Progenitor cell of endocrine pancreas (in vitro differentiated cells): ENCODE results near the gene HUS1. TPM values are rescaled to one million over a fixed set of nuclear protein-coding genes. Genes with fewer than 3 reads are reported as not detected.

Source experiments
- DNase-seq: peaks from one replicate; pipeline ENCODE4 v3.0.0; 2021; ENCODE audit warnings: low spot score; ENCODE audit not compliant: unreplicated experiment
- H3K27ac Mint-ChIP-seq: 2 replicates; pipeline ENCODE4 v1.8.0; 2021; ENCODE audit warnings: mild to moderate bottlenecking, moderate library complexity, mixed read lengths
- H3K27me3 Mint-ChIP-seq: 2 replicates; pipeline ENCODE4 v1.8.0; 2021; ENCODE audit warnings: mixed read lengths
- H3K36me3 Mint-ChIP-seq: 2 replicates; pipeline ENCODE4 v1.8.0; 2022; ENCODE audit warnings: mixed read lengths; ENCODE audit not compliant: insufficient read depth
- H3K4me1 Mint-ChIP-seq: 2 replicates; pipeline ENCODE4 v1.8.0; 2021; ENCODE audit warnings: low read depth, mixed read lengths
- H3K4me3 Mint-ChIP-seq: 2 replicates; pipeline ENCODE4 v1.8.0; 2021; ENCODE audit warnings: low read depth, mild to moderate bottlenecking, moderate library complexity, mixed read lengths
- H3K9me3 Mint-ChIP-seq: 2 replicates; pipeline ENCODE4 v1.8.0; 2021; ENCODE audit warnings: low read depth, mixed read lengths
- total RNA-seq: library from RNA; stranded (reverse); gene quantifications from 2 replicates; pipeline ENCODE4 v1.2.1, GENCODE V29; 2021
- TF ChIP-seq, protein P1 (sequence below): fragments of 200-600 bp; sonication (generic); IDR thresholded peaks from one replicate; pipeline ENCODE4 v1.5.0; 2021; ENCODE audit warnings: antibody characterized with exemption, mild to moderate bottlenecking; ENCODE audit not compliant: unreplicated experiment

The HUS1 gene
- total RNA-seq, 1 donor from 2014 or later, result 45.1 TPM

DNA sequence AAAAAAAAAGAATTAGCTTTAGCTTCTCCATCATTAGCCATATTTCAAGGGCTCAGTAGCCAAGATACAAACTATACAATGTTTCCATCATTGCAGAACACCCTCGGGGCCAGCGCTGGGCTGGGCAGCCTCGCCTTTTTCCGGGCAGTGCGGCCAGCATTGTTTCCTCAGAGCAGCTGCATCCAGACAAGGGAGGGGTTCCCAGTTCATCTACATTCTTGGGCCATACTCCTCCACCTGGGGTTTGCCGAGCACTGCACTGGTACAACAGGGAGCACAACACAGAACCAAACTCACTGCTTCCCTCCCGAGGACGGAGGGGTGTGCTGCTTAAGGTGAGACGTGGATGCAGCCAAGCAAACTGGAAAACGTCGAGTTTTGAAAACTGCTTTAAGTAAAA lies 28.7 kb downstream of the HUS1 start:
- DNase-seq, result no peak
- Mint-ChIP-seq H3K27me3 (no peaks in the 10 kb centered on the region), H3K27ac (peak overlapping the region; percentile 97)

DNA sequence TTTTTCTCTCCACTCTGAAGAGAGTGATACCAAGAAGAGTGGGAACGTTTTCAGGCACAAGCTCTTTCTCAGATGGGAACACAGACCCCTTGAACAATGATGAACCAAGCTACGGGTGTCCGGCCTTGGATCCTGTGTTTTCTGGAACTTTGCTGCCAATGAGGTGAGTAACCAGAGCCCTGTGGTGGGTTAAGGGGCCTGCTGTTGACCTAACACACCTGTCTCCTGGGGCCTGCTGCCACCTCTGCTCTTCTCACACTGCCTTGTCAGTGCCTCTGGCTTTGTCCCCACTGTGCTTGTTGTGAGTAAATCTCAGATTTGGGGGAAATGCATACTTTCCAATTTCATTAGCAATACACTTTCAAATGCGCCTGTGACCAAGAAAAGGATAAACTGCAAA lies 29.7 kb downstream of the HUS1 start:
- H3K36me3 Mint-ChIP-seq, result peaks cover 8% of the 10 kb centered on the region
- peaks cover 31% of the 10 kb centered on the region for H3K4me1 Mint-ChIP-seq
- H3K4me3 Mint-ChIP-seq, result no peak overlapping the region
- H3K27me3 Mint-ChIP-seq, result no peaks in the 10 kb centered on the region
- TF ChIP-seq, protein P1, sequence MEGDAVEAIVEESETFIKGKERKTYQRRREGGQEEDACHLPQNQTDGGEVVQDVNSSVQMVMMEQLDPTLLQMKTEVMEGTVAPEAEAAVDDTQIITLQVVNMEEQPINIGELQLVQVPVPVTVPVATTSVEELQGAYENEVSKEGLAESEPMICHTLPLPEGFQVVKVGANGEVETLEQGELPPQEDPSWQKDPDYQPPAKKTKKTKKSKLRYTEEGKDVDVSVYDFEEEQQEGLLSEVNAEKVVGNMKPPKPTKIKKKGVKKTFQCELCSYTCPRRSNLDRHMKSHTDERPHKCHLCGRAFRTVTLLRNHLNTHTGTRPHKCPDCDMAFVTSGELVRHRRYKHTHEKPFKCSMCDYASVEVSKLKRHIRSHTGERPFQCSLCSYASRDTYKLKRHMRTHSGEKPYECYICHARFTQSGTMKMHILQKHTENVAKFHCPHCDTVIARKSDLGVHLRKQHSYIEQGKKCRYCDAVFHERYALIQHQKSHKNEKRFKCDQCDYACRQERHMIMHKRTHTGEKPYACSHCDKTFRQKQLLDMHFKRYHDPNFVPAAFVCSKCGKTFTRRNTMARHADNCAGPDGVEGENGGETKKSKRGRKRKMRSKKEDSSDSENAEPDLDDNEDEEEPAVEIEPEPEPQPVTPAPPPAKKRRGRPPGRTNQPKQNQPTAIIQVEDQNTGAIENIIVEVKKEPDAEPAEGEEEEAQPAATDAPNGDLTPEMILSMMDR, result no peak
- H3K9me3 Mint-ChIP-seq, result no peaks in the 10 kb centered on the region
- no peak overlapping the region for H3K27ac Mint-ChIP-seq
- DNase-seq, result no peak

More for the DNA sequence above, 28.7 kb downstream of the HUS1 start:
- Mint-ChIP-seq H3K36me3 (peaks cover 8% of the 10 kb centered on the region), H3K9me3 (no peaks in the 10 kb centered on the region), H3K4me1 (peaks cover 31% of the 10 kb centered on the region), H3K4me3 (peak overlapping the region; percentile 30)
- TF ChIP-seq, protein P1, result peak; percentile 11

DNA sequence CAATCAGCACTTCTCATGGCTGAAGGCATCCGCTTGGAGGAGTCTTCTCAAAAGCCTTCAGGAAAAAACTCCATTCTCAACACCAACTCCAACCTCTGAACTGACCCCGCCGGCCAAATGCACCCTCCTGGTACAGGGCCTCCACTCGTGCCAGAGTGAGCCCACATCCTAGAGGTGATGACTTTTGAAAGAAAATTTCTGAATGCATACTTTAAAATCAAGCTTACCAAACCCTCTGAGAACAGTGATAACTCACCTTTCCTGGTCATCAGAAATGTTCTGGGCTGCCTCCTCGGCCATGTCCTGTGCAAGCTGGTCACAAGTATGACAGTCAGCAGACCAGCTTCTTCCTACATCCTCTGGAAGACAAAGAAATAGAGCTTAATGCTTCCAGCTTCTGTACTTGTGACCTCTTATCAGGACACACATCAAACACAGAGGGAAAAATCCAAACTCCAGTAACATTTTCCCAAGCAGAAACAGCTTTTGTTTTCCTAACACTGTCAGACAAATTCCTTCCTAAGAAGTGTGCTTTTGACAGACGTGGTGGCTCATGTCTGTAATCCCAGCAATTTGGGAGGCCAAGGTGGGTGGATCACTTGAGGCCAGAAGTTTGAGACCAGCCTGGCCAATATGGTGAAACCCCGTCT lies 31.1 kb downstream of the HUS1 start, which contains the start of gene PKD1L1:
PKD1L1 (minus strand) TSS at position 326 of the 650 bp plus-strand sequence; CDS start at position 300, 26 bp downstream.
- H3K27ac Mint-ChIP-seq, result no peak within 1 kb of the TSS

DNA sequence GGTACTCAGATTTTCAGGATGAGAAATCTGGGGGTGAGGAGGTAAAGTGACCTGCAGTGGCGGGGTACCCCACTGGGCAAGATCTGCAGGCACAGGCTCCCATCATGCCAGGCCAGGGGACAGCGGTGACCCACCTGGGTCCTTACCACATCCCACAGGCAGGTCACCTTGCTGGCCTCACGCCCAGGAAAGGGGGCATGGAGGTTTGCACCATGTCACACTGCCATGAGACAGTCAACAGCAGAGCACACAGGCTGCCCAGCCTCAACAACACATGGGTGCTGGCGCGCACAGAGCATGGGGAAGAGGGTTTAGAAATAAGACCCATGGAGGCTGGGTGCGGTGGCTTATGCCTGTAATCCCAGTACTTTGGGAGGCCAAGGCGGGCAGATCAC lies 32.1 kb downstream of the HUS1 start:
- Mint-ChIP-seq H3K9me3 (no peaks in the 10 kb centered on the region), H3K4me1 (peaks cover 29% of the 10 kb centered on the region), H3K4me3 (no peak overlapping the region), H3K27me3 (no peaks in the 10 kb centered on the region), H3K27ac (no peak overlapping the region), H3K36me3 (no peaks in the 10 kb centered on the region)
- TF ChIP-seq, protein P1, result no peak
- DNase-seq, result no peak

More for the DNA sequence above, 31.1 kb downstream of the HUS1 start, which contains the start of gene PKD1L1:
- no peak for DNase-seq
- TF ChIP-seq, protein P1, result no peak
- no peaks in the 10 kb centered on the region for H3K27me3 Mint-ChIP-seq
- H3K9me3 Mint-ChIP-seq, result no peaks in the 10 kb centered on the region
- H3K4me1 Mint-ChIP-seq, result peaks cover 31% of the 10 kb centered on the region
- no peaks in the 10 kb centered on the region for H3K36me3 Mint-ChIP-seq
- no peak within 1 kb of the TSS for H3K4me3 Mint-ChIP-seq

DNA sequence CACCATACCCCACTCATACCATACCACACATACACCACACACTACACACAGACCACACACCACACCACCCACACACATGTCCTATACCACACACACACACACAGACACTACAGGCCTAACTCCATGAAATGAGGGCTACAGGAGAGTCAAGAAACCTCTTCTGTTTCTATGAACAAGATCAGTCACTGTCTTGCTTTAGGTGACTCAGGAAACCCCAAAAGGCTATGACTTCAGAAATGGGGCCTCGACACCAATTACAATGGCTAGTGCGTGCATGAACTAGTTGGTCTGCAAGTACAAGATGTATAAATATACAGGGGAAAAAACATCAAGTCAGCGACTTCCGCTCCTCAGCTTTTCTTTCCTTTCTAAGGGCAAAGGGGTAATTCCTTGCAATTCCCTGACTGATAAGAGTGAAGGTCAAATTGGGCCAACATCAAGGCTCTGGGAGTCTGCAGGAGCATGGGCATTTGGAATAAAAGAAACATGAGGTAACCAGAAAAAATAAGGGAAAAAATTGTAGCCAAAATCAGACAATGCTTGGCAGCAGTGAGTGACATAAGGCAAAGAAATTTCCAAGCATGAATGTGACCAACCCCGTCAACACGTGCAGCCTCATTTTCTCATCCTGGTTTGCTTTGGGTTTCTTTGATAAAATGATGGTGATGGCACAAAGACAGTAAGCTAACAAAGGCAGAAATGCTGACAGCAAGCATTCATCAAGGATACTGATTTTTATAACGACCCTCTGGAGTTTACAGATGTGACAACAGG lies 32.6 kb downstream of the HUS1 start:
- Mint-ChIP-seq H3K27ac (no peak overlapping the region), H3K36me3 (no peaks in the 10 kb centered on the region)

More for the DNA sequence above, 32.6 kb downstream of the HUS1 start:
- Mint-ChIP-seq H3K9me3 (no peaks in the 10 kb centered on the region), H3K4me1 (peaks cover 24% of the 10 kb centered on the region), H3K4me3 (no peak overlapping the region), H3K27me3 (no peaks in the 10 kb centered on the region)
- TF ChIP-seq, protein P1, result no peak
- DNase-seq, result no peak
